ENCODE data around the gene PRKACA. TPM values are rescaled to one million over a fixed set of nuclear protein-coding genes. Genes with fewer than 3 reads are reported as not detected.

Gene PRKACA
- total and polyA plus RNA-seq, 2 donors, result 41.8 to 91.4 TPM

Other genes starting within 250 kb of the PRKACA start
- gene NANOS3, start 240.6 kb downstream of the PRKACA start, total RNA-seq, result not detected
- gene NANOS3, start 240.6 kb downstream of the PRKACA start, polyA plus RNA-seq, result 0.57 TPM
- gene BRME1, start 211.6 kb downstream of the PRKACA start, total RNA-seq, result 2.0 TPM
- 2.2 TPM for gene BRME1, start 211.6 kb downstream of the PRKACA start, polyA plus RNA-seq
- gene CC2D1A, start 211.6 kb downstream of the PRKACA start, total RNA-seq, result 7.3 TPM
- 25.8 TPM for gene CC2D1A, start 211.6 kb downstream of the PRKACA start, polyA plus RNA-seq
- gene PODNL1, start 179.3 kb downstream of the PRKACA start, total RNA-seq, result 0.21 TPM
- 2.4 TPM for gene PODNL1, start 179.3 kb downstream of the PRKACA start, polyA plus RNA-seq
- gene DCAF15, start 165.3 kb downstream of the PRKACA start, total RNA-seq, result 6.6 TPM
- 26.0 TPM for gene DCAF15, start 165.3 kb downstream of the PRKACA start, polyA plus RNA-seq
- 2.9 TPM for gene RFX1, start 111.4 kb downstream of the PRKACA start, total RNA-seq
- 8.1 TPM for gene RFX1, start 111.4 kb downstream of the PRKACA start, polyA plus RNA-seq
- gene RLN3, start 89.6 kb downstream of the PRKACA start, total RNA-seq, result not detected
- not detected for gene RLN3, start 89.6 kb downstream of the PRKACA start, polyA plus RNA-seq
- gene IL27RA, start 86.0 kb downstream of the PRKACA start, total RNA-seq, result 2.0 TPM
- 4.8 TPM for gene IL27RA, start 86.0 kb downstream of the PRKACA start, polyA plus RNA-seq
- 0.90 TPM for gene PALM3, start 55.7 kb downstream of the PRKACA start, total RNA-seq
- 2.8 TPM for gene PALM3, start 55.7 kb downstream of the PRKACA start, polyA plus RNA-seq
- gene MISP3, start 45.0 kb downstream of the PRKACA start, total RNA-seq, result 0.21 TPM
- gene MISP3, start 45.0 kb downstream of the PRKACA start, polyA plus RNA-seq, result 2.6 TPM
- not detected for gene C19orf67, start 32.0 kb downstream of the PRKACA start, total RNA-seq
- gene C19orf67, start 32.0 kb downstream of the PRKACA start, polyA plus RNA-seq, result not detected
- 16.0 TPM for gene SAMD1, start 27.0 kb downstream of the PRKACA start, total RNA-seq
- gene SAMD1, start 27.0 kb downstream of the PRKACA start, polyA plus RNA-seq, result 50.5 TPM
- gene ASF1B, start 18.8 kb upstream of the PRKACA start, total RNA-seq, result 6.7 TPM
- 1.2 TPM for gene ASF1B, start 18.8 kb upstream of the PRKACA start, polyA plus RNA-seq
- gene ADGRL1, start 88.4 kb upstream of the PRKACA start, total RNA-seq, result 18.0 TPM
- 23.6 TPM for gene ADGRL1, start 88.4 kb upstream of the PRKACA start, polyA plus RNA-seq